GM12875 (cell line): ENCODE measurements around the gene SRSF5.

ENCODE experiments used
- H3K4me3 ChIP-seq: one replicate; pipeline ENCODE4 v1.5.1; 2011; ENCODE audit warnings: low read depth, low read length, control low read depth
- CTCF ChIP-seq: IDR thresholded peaks from 2 replicates; pipeline ENCODE4 v1.5.1; 2011; ENCODE audit warnings: low read depth, mild to moderate bottlenecking, control low read depth, inconsistent platforms, low read length, moderate library complexity, borderline replicate concordance; ENCODE audit not compliant: insufficient read depth

SRSF5 gene

GRCh38 chr14:69794791-69795190, 27.8 kb downstream of the SRSF5 start:
- no peak for TF ChIP-seq CTCF
- H3K4me3 ChIP-seq: no peak overlapping the region

- no peak overlapping the region for H3K4me3 ChIP-seq
- no peak for TF ChIP-seq CTCF
Measured at GRCh38 chr14:69795691-69796090, 28.7 kb downstream of the SRSF5 start.

- no peak within 1 kb of the TSS for H3K4me3 ChIP-seq
- no peak for TF ChIP-seq CTCF
Measured at GRCh38 chr14:69796797-69797500, 30.0 kb downstream of the SRSF5 start, which contains the start of gene SLC10A1. Gene SLC10A1 (minus strand): TSS chr14:69797241. CDS start chr14:69797155, 86 bp downstream.

GRCh38 chr14:69797573-69798338, 30.8 kb downstream of the SRSF5 start:
- no peak overlapping the region for H3K4me3 ChIP-seq
- no peak for TF ChIP-seq CTCF

GRCh38 chr14:69798339-69798735, 31.4 kb downstream of the SRSF5 start:
- no peak for TF ChIP-seq CTCF
- H3K4me3 ChIP-seq: no peak overlapping the region

GRCh38 chr14:69803753-69804152, 36.8 kb downstream of the SRSF5 start:
- TF ChIP-seq CTCF: no peak
- H3K4me3 ChIP-seq: no peak overlapping the region

- TF ChIP-seq CTCF: no peak
- no peak overlapping the region for H3K4me3 ChIP-seq
Measured at GRCh38 chr14:69804902-69805301, 38.0 kb downstream of the SRSF5 start.
